Measurements from ENCODE around the gene PRKCE. TPM values are rescaled to one million over a fixed set of nuclear protein-coding genes. Genes with fewer than 3 reads are reported as not detected.

PRKCE gene
- polyA plus RNA-seq, 1 experiment, result 16.7 TPM

- Histone ChIP-seq H3K27ac (ENCODE audit: low read depth, low read length) (no peak overlapping the region), H3K27me3 (ENCODE audit: control insufficient read depth, insufficient read depth, low read length) (peaks cover 10% of the 10 kb centered on the region), H3K4me3 (ENCODE audit: low read depth, low read length) (no peak overlapping the region), H3K9me3 (ENCODE audit: control insufficient read depth, insufficient read depth, low read length) (no peaks in the 10 kb centered on the region; the same call in 1 of the 2 replicates)
- no peak for DNase-seq (ENCODE audit: low read depth, low spot score)
- POLR2A ChIA-PET, result no interaction called here
- CTCF ChIA-PET, result no interaction called here
- no peak for TF ChIP-seq CTCF (IDR thresholded peaks at IDR 0.05; ENCODE audit: low read depth, low read length)
These were observed 585.7 kb downstream of the PRKCE start for GRCh38 chr2:46236876-46237859.

Other genes starting within 250 kb of the PRKCE start
- 7.2 and 8.7 TPM in 2 replicates for gene SRBD1, start 40.4 kb upstream of the PRKCE start, polyA plus RNA-seq (2011; rRNA removed)